Activated T-helper 2 cell treated with anti-CD3 and anti-CD28 coated beads, Interferon-gamma antibody, Interleukin-2, Interleukin-4, amounts not matched to agents 10 μg/mL and 5 μg/mL and 100 μg/mL, durations not matched to agents 14 hours and 24 hours and 36 hours (primary cell): ENCODE data around the gene PSTK. TPM values are rescaled to one million over a fixed set of nuclear protein-coding genes. Genes with fewer than 3 reads are reported as not detected.

Source experiments
- DNase-seq: peaks from one replicate; pipeline ENCODE4 v3.0.0; 2021; ENCODE audit warnings: low spot score
- H3K27ac Mint-ChIP-seq: one replicate; pipeline ENCODE4 v1.8.0; 2021; ENCODE audit warnings: mixed read lengths
- H3K27me3 Mint-ChIP-seq: one replicate; pipeline ENCODE4 v1.8.0; 2021; ENCODE audit warnings: low read depth, mixed read lengths
- H3K36me3 Mint-ChIP-seq: one replicate; pipeline ENCODE4 v1.8.0; 2021; ENCODE audit warnings: low read depth, mixed read lengths
- H3K4me1 Mint-ChIP-seq: one replicate; pipeline ENCODE4 v1.8.0; 2021; ENCODE audit warnings: low read depth, mixed read lengths
- H3K4me3 Mint-ChIP-seq: one replicate; pipeline ENCODE4 v1.8.0; 2021; ENCODE audit warnings: low read depth, mild to moderate bottlenecking, moderate library complexity, mixed read lengths
- H3K9me3 Mint-ChIP-seq: one replicate; pipeline ENCODE4 v1.8.0; 2021; ENCODE audit warnings: mixed read lengths
- intact Hi-C: fragments of 100-400 bp; cut with micrococcal nuclease; formaldehyde crosslinking; loops from one replicate; pipeline ENCODE4 v1.15.1; 2023
- total RNA-seq: library from RNA; stranded (reverse); gene quantifications from 2 replicates; pipeline ENCODE4 v1.2.3, GENCODE V29; 2022

The PSTK gene
- total RNA-seq, 1 donor from 2014 or later = 3.4 TPM

DNA sequence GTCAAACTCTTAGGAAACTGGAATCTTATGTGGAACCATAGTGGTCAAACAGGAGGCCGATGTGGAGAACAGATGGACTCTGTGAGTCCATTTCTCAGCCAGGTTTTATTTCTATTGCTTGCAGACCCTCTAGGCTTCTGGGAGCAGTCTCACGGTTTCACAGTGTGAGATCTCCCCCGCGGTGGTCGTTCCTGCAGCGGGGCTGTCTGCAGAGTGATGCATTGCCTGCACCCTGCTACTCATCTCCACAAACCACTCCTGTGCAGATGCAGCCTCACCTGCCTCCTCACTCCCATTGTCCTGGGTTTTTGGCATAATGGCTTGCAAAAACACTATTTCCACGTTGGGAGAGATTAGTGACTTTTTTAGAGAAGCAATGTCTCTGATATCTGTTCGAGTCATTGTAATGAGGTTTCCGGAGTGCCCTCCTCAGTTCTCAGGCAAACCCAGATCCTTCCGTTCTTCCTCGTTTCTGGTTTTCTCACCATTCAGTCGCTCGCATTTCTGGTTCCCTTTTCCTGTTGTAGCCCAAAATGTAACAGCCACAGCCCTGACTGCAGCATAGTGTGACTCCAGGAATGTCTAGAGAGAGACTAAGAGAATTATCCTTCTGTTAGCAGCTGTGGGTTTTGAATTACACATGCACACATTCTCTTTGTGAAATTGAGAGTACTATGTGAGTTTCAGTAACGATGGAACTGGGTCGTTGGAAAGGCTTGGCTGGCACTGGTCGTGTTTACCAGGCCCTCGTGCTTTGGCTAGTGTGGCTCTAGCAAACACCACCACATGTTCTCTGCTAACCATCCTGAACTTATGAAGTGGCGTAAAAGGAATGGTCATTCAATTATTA, 58.8 kb downstream of the PSTK start:
- no peaks in the 10 kb centered on the region for H3K36me3 Mint-ChIP-seq
- no peak for DNase-seq
- no peak overlapping the region for H3K27ac Mint-ChIP-seq
- no peak overlapping the region for H3K4me3 Mint-ChIP-seq
- intact Hi-C loops = no loop called here
- peaks cover 7% of the 10 kb centered on the region for H3K4me1 Mint-ChIP-seq
- H3K9me3 Mint-ChIP-seq = no peaks in the 10 kb centered on the region
- H3K27me3 Mint-ChIP-seq = no peaks in the 10 kb centered on the region

DNA sequence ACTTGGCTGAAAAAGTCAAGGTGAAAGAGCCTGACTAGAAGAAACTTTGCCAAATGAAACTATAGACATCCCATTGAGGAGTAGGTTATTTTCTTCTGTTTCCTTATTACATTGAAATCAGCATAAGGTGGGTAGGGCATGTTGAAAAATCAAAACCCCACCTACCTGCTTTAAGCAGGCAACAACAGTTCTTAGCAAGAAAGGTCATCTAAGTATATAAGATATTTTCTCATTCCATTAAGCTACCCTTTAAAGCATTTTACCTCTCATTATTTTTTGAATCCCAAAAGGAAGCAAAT, 59.4 kb downstream of the PSTK start:
- Mint-ChIP-seq H3K4me1 (peaks cover 7% of the 10 kb centered on the region), H3K4me3 (no peak overlapping the region), H3K9me3 (no peaks in the 10 kb centered on the region), H3K36me3 (no peaks in the 10 kb centered on the region), H3K27ac (no peak overlapping the region), H3K27me3 (no peaks in the 10 kb centered on the region)
- no peak for DNase-seq
- intact Hi-C loops = no loop called here

Other genes starting within 250 kb of the PSTK start
- 2.5 and 2.9 TPM in 2 replicates for gene CUZD1, start 134.5 kb upstream of the PSTK start, total RNA-seq
- 15.6 and 16.0 TPM in 2 replicates for gene FAM24B, start 100.8 kb upstream of the PSTK start, total RNA-seq
- not detected in 2 replicates for gene FAM24A, start 69.8 kb upstream of the PSTK start, total RNA-seq
- gene C10orf88, start 26.2 kb upstream of the PSTK start, total RNA-seq = 9.1 and 10.0 TPM in 2 replicates
- gene IKZF5, start 28.4 kb downstream of the PSTK start, total RNA-seq = 15.0 and 16.1 TPM in 2 replicates
- 21.4 and 23.3 TPM in 2 replicates for gene ACADSB, start 28.6 kb downstream of the PSTK start, total RNA-seq
- not detected in 2 replicates for gene HMX3, start 155.6 kb downstream of the PSTK start, total RNA-seq
- not detected in 2 replicates for gene HMX2, start 167.7 kb downstream of the PSTK start, total RNA-seq
- gene BUB3, start 174.0 kb downstream of the PSTK start, total RNA-seq = 194 and 210 TPM in 2 replicates